Activated T-helper 17 cell treated with anti-CD3 and anti-CD28 coated beads, Interleukin-2, amount 50 U/mL, for 72 hours (primary cell): Measurements from ENCODE around the gene IL1RL1. TPM values are rescaled to one million over a fixed set of nuclear protein-coding genes. Genes with fewer than 3 reads are reported as not detected.

Experiments used
- ATAC-seq: fragments of 150-1000 bp; cut with Tn5 transposase; replicated peaks from 2 replicates; pipeline ENCODE4 v1.10.0; 2021; ENCODE audit warnings: mild to moderate bottlenecking, moderate library complexity
- H3K27ac Mint-ChIP-seq: one replicate; pipeline ENCODE4 v1.8.0; 2022; ENCODE audit warnings: mixed read lengths
- H3K27me3 Mint-ChIP-seq: one replicate; pipeline ENCODE4 v1.8.0; 2022; ENCODE audit warnings: mixed read lengths
- H3K36me3 Mint-ChIP-seq: one replicate; pipeline ENCODE4 v1.8.0; 2022; ENCODE audit warnings: low read depth, mild to moderate bottlenecking, mixed read lengths
- H3K4me1 Mint-ChIP-seq: one replicate; pipeline ENCODE4 v1.8.0; 2022; ENCODE audit warnings: mixed read lengths
- H3K4me3 Mint-ChIP-seq: one replicate; pipeline ENCODE4 v1.8.0; 2022; ENCODE audit warnings: mild to moderate bottlenecking, mixed read lengths
- H3K9me3 Mint-ChIP-seq: one replicate; pipeline ENCODE4 v1.8.0; 2022; ENCODE audit warnings: mixed read lengths
- total RNA-seq, 2 donors: library from RNA; stranded (reverse); gene quantifications; one replicate each; pipeline ENCODE4 v1.2.3, GENCODE V29; 2022

Gene IL1RL1
- total RNA-seq, 2 donors from 2014 or later: 0.24 to 0.79 TPM

DNA sequence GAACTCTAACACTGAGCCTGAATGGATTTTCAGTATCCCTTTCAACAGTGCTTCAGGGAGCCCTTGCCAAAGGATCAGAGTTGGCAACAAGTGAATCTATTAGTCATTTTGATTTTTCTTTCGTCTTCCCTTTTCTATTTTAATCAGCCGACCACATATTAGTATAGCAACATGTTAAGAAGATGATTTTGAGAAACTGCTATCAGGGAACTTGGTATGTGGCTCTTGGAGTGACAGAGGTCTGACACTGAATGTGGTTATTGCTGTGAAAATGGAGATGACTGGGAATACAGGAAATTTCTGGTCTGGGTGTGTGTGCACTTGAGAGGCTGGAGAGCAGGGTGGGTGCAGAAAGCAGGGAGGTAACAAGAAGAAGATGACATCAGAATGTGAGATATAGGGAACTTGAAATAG, 28.7 kb upstream of the IL1RL1 start:
- Mint-ChIP-seq H3K27ac (no peak overlapping the region), H3K9me3 (no peaks in the 10 kb centered on the region), H3K4me3 (no peak overlapping the region), H3K4me1 (no peaks in the 10 kb centered on the region), H3K36me3 (no peaks in the 10 kb centered on the region), H3K27me3 (no peaks in the 10 kb centered on the region)
- peak; percentile 67 for ATAC-seq

DNA sequence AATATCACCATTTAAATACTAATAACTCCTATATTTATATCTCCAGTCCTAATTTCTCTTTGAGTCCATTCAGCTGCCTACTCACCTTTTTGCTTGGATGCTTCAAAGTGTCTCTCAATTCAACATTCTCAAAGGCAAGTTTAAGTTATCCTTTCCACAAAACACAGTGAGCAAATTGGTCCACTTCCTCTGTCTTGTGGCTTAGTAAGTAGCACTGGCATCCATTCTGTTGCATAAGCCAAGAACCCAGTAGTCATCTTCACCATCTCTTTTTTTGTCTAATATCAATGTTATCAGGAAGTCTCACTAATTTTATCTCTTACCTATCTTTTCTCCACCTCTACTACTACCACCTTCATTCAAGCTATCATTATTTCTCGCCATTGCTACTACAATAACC, 27.4 kb upstream of the IL1RL1 start:
- no peak overlapping the region for H3K27ac Mint-ChIP-seq
- no peaks in the 10 kb centered on the region for H3K27me3 Mint-ChIP-seq
- H3K9me3 Mint-ChIP-seq: no peaks in the 10 kb centered on the region
- H3K36me3 Mint-ChIP-seq: no peaks in the 10 kb centered on the region
- H3K4me1 Mint-ChIP-seq: no peaks in the 10 kb centered on the region
- no peak overlapping the region for H3K4me3 Mint-ChIP-seq
- ATAC-seq: no peak

DNA sequence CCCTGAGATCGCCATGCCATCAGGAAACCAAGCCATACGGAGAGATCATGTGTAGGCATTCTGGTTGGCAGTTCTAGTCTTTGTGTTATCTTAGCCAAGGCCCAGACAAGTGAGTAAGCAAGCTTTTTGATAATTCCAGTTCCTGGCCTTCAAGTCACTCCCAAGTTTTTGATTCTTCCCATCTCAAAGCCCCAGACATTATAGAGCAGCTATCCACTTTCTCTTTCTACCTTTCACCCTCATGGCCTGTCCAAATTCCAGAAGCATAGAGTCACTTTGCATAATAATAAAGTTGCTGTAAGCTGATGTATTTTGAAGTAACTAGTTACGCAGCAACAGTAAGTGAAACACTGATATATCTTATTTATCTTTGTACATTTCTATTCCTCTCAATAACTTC, 26.8 kb upstream of the IL1RL1 start:
- H3K27ac Mint-ChIP-seq: no peak overlapping the region
- H3K36me3 Mint-ChIP-seq: no peaks in the 10 kb centered on the region
- no peaks in the 10 kb centered on the region for H3K27me3 Mint-ChIP-seq
- H3K4me1 Mint-ChIP-seq: no peaks in the 10 kb centered on the region
- ATAC-seq: no peak
- H3K9me3 Mint-ChIP-seq: no peaks in the 10 kb centered on the region
- no peak overlapping the region for H3K4me3 Mint-ChIP-seq

DNA sequence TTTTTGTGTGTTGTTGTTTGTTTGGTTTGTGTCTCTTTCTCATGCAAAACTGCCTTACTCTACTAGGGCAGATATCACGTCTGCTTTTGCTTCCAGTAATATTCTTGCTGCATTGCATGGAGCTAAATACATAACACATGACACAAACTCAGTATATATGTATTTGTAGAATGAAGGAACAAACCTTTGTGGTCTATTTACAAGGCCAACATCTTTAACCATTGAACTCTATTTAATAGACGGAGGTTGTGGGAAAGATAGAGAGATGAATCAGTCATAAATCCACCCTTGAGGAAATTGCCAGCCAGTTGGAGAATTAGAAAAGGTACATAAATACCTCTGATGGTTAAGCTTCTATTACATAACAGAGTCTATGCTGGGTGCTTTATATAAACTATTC, 26.0 kb upstream of the IL1RL1 start:
- Mint-ChIP-seq H3K4me3 (no peak overlapping the region), H3K9me3 (no peaks in the 10 kb centered on the region), H3K27ac (no peak overlapping the region), H3K4me1 (no peaks in the 10 kb centered on the region), H3K27me3 (no peaks in the 10 kb centered on the region), H3K36me3 (no peaks in the 10 kb centered on the region)
- ATAC-seq: no peak

GRCh38 chr2:102286041-102286440, 25.3 kb upstream of the IL1RL1 start:
- Mint-ChIP-seq H3K4me3 (no peak overlapping the region), H3K4me1 (no peaks in the 10 kb centered on the region), H3K27me3 (no peaks in the 10 kb centered on the region), H3K9me3 (no peaks in the 10 kb centered on the region), H3K27ac (no peak overlapping the region), H3K36me3 (no peaks in the 10 kb centered on the region)
- ATAC-seq: no peak

DNA sequence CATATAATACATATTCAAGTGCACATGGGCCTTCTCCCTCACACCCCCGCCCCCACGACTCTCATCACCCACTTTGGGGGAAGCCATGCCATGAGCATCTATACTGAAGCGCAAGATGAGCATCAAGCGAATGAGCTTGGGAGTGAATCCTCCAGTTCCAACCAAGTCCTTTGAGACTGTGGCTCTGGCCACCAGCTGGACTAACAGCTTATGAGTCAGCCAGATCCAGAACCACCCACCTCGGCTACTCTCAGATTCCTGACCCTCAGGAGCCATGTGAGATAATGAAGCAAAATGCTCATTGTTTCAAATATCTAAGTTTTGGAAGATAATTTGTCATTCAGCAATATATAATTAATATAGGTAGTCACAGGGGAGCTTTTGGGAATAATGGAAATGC, 22.2 kb upstream of the IL1RL1 start:
- Mint-ChIP-seq H3K27me3 (no peaks in the 10 kb centered on the region), H3K9me3 (no peaks in the 10 kb centered on the region), H3K4me1 (peaks cover 5% of the 10 kb centered on the region), H3K4me3 (no peak overlapping the region), H3K27ac (no peak overlapping the region), H3K36me3 (no peaks in the 10 kb centered on the region)
- ATAC-seq: no peak

DNA sequence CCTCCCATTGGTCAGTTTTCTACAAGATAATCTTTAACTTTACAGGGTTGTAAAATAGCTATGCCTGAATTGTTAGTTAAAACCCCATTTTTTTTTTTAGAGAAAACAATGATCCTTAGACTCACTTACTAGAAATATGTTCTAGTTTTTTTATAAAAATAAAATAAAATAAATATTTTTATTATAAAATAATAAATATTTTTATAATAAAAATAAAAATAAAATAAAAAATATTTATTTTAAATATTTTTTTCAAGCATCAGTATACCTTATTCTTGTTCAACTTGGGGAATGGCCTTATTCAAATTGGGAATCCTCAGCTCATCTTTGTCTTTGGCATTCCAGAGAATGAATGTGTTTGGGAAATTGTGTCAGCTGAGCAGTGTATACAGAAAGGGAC, 20.8 kb upstream of the IL1RL1 start:
- Mint-ChIP-seq H3K36me3 (no peaks in the 10 kb centered on the region), H3K9me3 (no peaks in the 10 kb centered on the region), H3K27me3 (no peaks in the 10 kb centered on the region), H3K4me3 (no peak overlapping the region), H3K4me1 (peaks cover 10% of the 10 kb centered on the region), H3K27ac (no peak overlapping the region)
- ATAC-seq: no peak

GRCh38 chr2:102291319-102292075, 19.9 kb upstream of the IL1RL1 start:
- no peaks in the 10 kb centered on the region for H3K36me3 Mint-ChIP-seq
- H3K4me1 Mint-ChIP-seq: peaks cover 10% of the 10 kb centered on the region
- no peak overlapping the region for H3K27ac Mint-ChIP-seq
- H3K27me3 Mint-ChIP-seq: no peaks in the 10 kb centered on the region
- ATAC-seq: no peak
- no peaks in the 10 kb centered on the region for H3K9me3 Mint-ChIP-seq
- H3K4me3 Mint-ChIP-seq: no peak overlapping the region

DNA sequence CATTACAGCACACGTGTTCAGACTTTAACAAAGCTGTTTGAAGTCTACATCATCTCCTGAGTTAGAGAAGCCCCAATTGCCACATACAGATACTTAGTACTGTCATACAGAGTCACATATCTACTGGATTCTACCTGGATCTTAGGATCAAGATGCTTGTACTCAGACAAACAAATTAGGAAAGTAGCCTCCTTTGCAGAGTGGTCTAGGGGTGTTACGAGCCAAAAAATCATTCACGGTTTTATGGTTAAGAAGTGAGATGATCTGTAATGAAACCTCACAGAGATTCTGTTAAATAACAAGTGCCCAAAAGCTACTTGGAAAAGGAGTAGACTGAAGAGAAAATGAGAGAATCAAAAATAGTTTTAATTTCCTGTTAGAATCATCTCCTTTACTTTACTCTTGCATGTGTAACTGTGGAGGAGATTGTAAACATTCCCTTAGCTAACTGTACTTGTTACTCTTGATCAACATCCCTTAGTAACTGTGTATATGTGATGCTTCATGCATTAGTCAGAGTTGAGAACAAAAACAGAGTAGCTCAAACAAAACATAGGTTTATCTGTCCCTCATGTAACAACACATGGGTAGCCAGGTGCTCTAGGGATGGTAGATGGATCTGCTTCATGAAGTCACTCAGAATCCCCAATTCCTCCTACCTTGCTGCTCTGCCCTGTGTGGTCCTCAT, 16.4 kb upstream of the IL1RL1 start:
- Mint-ChIP-seq H3K36me3 (no peaks in the 10 kb centered on the region), H3K4me1 (peaks cover 10% of the 10 kb centered on the region), H3K27me3 (no peaks in the 10 kb centered on the region), H3K27ac (no peak overlapping the region), H3K4me3 (no peak overlapping the region), H3K9me3 (no peaks in the 10 kb centered on the region)
- peak; percentile 90 for ATAC-seq

DNA sequence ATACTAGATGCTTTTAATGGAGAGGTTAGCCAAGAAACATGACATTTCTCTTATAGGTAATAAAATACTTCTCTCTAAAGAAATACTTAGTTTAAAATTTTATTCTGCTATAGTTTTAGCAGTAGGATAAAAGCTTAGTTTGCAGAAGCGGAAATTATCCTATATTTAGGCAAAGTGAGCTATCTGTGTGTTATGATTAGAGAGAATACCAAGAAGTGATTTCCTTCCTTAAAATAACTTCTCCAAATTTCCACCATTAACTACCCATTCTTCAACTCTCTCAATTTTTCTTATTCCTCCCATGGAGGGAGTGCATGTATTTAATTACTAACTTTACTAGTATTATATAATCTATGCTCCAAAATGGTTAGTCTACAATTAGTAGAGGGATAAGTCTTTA, 15.8 kb upstream of the IL1RL1 start:
- Mint-ChIP-seq H3K9me3 (no peaks in the 10 kb centered on the region), H3K27me3 (no peaks in the 10 kb centered on the region), H3K36me3 (no peaks in the 10 kb centered on the region), H3K4me3 (no peak overlapping the region), H3K4me1 (peaks cover 10% of the 10 kb centered on the region), H3K27ac (no peak overlapping the region)
- no peak for ATAC-seq

DNA sequence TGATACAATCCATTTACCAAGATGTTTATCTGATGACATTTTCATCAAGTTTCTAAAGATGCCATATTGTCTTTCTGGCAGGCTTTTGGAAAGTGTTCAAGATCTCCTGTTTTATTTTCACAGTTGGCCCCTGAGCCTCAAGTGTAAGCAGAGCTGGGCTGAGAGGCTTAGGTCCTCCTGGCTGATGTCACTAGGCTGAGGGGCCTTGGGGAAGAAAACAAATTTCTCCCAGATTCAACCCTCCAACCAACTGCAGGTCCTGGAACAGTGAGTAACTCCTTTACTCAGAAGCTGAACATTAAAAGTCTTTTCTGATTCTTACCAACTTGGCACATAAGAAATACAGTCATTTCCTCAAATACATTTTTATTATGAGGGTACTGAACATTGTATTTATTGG, 14.9 kb upstream of the IL1RL1 start:
- H3K4me1 Mint-ChIP-seq: peaks cover 10% of the 10 kb centered on the region
- no peaks in the 10 kb centered on the region for H3K27me3 Mint-ChIP-seq
- H3K4me3 Mint-ChIP-seq: no peak overlapping the region
- peak; percentile 47 for ATAC-seq
- H3K9me3 Mint-ChIP-seq: no peaks in the 10 kb centered on the region
- H3K27ac Mint-ChIP-seq: peak overlapping the region; percentile 21
- no peaks in the 10 kb centered on the region for H3K36me3 Mint-ChIP-seq

DNA sequence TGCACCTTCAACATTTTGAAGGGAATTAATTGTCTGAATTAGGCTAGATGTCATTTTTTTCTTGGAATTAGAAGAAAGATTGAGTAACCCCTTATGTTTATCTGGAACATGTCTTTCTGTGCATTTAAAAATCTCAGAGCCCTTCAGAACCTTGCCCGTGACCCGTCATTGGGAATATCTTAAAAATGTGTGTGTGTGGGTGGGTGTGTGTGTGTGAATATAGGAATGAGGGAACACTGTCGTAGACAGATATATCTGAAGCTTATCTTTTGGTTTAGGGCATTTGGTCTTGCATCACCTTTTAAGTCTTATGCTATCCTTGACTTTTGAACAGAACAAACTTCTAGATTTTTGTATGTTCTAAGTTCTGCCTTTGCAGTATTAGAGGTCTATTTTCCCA, 13.5 kb upstream of the IL1RL1 start:
- Mint-ChIP-seq H3K36me3 (no peaks in the 10 kb centered on the region), H3K4me1 (peaks cover 15% of the 10 kb centered on the region), H3K27me3 (no peaks in the 10 kb centered on the region), H3K4me3 (no peak overlapping the region), H3K9me3 (no peaks in the 10 kb centered on the region), H3K27ac (no peak overlapping the region)
- no peak for ATAC-seq

- Mint-ChIP-seq H3K36me3 (no peaks in the 10 kb centered on the region), H3K27ac (peak overlapping the region; percentile 45), H3K27me3 (no peaks in the 10 kb centered on the region), H3K9me3 (no peaks in the 10 kb centered on the region), H3K4me3 (peak overlapping the region; percentile 58), H3K4me1 (peaks cover 19% of the 10 kb centered on the region)
- ATAC-seq: peak; percentile 91
These were observed 9.4 kb upstream of the IL1RL1 start for GRCh38 chr2:102301867-102302362.

DNA sequence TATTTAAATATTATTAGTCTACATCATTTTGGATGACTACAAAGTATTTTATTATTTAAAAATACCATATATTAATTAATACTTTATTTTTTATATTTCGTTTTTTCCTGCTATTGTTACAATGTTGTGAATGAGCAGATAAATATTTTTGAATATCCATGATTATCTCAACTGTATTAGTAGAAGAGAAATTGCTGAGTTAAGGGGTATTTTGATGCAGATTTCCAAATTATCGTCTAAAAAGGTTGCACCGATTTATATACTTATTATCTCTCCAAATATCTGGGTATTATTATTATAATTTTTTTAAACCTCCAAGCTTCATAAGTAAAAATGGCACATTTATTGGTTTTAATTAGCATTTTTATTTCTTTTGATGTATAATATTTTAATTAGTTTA, 8.9 kb upstream of the IL1RL1 start:
- H3K27ac Mint-ChIP-seq: peak overlapping the region; percentile 45
- H3K27me3 Mint-ChIP-seq: no peaks in the 10 kb centered on the region
- peak overlapping the region; percentile 58 for H3K4me3 Mint-ChIP-seq
- H3K4me1 Mint-ChIP-seq: peaks cover 19% of the 10 kb centered on the region
- ATAC-seq: no peak
- no peaks in the 10 kb centered on the region for H3K36me3 Mint-ChIP-seq
- H3K9me3 Mint-ChIP-seq: no peaks in the 10 kb centered on the region

DNA sequence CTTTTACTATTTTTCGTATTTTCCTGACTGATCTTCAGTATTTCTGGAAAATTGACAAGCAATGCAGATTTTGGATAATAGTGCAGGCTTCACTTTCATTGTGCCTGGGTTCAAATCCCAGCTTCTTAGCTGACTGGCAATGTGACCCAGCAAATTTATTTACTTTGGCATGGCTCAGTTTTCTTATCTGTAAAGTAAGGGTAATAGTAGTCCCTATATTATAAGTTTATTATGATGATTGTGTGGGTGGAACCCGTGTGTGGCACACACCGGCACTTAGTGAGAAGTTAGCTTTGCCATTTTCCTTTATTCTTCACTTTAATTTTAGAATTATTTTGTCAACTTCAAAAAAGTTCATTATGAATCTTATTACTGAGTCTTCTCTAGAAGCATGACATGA, 7.8 kb upstream of the IL1RL1 start:
- Mint-ChIP-seq H3K4me3 (no peak overlapping the region), H3K27ac (no peak overlapping the region), H3K27me3 (no peaks in the 10 kb centered on the region), H3K4me1 (peaks cover 19% of the 10 kb centered on the region), H3K9me3 (no peaks in the 10 kb centered on the region), H3K36me3 (no peaks in the 10 kb centered on the region)
- ATAC-seq: no peak
